ENCODE measurements around the gene BLID.

The BLID gene

DNA sequence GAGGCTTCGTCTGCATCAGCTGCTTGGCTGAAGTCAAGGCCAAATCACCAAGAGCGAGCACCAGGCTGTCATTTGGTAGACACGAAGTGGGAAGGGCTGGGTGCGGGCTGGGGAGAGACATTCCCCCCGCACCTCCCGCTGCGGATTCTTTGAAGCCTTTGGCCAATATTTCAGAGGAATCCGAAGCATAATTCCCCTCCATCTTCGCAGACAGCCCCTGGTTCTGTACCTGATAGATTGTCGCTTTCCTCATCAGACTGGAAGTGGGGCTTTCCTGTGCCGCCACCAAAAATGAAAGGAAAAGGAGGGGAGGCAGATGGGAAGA lies 15.3 kb downstream of the BLID start (continued):
- TF ChIP-seq, protein P1, sequence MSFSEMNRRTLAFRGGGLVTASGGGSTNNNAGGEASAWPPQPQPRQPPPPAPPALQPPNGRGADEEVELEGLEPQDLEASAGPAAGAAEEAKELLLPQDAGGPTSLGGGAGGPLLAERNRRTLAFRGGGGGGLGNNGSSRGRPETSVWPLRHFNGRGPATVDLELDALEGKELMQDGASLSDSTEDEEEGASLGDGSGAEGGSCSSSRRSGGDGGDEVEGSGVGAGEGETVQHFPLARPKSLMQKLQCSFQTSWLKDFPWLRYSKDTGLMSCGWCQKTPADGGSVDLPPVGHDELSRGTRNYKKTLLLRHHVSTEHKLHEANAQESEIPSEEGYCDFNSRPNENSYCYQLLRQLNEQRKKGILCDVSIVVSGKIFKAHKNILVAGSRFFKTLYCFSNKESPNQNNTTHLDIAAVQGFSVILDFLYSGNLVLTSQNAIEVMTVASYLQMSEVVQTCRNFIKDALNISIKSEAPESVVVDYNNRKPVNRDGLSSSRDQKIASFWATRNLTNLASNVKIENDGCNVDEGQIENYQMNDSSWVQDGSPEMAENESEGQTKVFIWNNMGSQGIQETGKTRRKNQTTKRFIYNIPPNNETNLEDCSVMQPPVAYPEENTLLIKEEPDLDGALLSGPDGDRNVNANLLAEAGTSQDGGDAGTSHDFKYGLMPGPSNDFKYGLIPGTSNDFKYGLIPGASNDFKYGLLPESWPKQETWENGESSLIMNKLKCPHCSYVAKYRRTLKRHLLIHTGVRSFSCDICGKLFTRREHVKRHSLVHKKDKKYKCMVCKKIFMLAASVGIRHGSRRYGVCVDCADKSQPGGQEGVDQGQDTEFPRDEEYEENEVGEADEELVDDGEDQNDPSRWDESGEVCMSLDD (tag by site-specific recombination; IDR thresholded peaks at IDR 0.05) = no peak
- TF ChIP-seq SP7 (tag by site-specific recombination; IDR thresholded peaks at IDR 0.05) = no peak
- TF ChIP-seq IKZF3 (tag by site-specific recombination; IDR thresholded peaks at IDR 0.05) = no peak
- TF ChIP-seq ZBTB20 (tag by site-specific recombination; IDR thresholded peaks at IDR 0.05) = no peak

DNA sequence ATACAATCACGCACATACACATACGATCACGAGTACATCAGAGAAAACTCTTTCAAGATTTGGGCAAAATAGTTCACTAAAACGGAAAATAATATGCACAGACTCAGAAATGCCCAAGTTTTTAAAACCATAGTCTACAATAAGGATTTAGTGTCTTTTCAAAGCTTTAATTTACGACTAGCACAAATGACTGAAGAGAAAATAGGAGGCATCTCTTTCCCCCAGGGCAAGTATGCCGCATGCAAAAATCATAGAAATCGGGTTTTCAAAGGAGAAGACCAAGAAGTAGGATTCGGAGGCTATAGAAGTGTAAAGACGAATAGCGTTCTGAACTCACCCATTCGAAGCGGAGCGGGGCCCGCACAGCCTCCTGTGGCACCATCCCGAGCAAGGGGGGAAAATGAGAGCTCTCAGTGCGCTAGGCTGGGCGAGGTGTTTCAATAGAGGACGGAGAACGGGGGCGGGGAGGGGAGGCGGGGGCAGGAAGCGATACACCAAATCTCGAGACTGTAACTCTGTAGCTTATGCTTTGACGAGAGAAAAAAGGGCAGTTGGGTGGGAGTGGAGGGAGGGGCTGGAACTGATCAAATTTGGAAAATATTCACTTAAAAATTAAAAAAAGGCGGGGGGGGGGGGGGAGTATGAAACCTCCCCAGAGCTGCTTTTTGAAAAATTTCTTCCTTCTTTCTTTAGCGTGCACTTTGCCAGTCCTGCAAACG lies 15.8 kb downstream of the BLID start:
- H3K4me3 ChIP-seq (ENCODE audit: low read depth, low read length) = no peak overlapping the region
- CTCF ChIA-PET = interaction anchor here (1.7 kb wide), 1 partner anchor 445 kb away, joined by 7 read pairs; no protein-coding TSS in a partner anchor
- H3K36me3 ChIP-seq (ENCODE audit: control insufficient read depth in 2 of 2, insufficient read depth in 1 of 2, low read length in 2 of 2) = no peaks in the 10 kb centered on the region
- TF ChIP-seq ZNF571 (tag by site-specific recombination; IDR thresholded peaks at IDR 0.05) = no peak
- no peak for TF ChIP-seq SCRT1 (tag by site-specific recombination; IDR thresholded peaks at IDR 0.05; ENCODE audit: borderline replicate concordance)
- TF ChIP-seq KLF10 (tag by site-specific recombination; IDR thresholded peaks at IDR 0.05) = no peak
- TF ChIP-seq, protein P2, sequence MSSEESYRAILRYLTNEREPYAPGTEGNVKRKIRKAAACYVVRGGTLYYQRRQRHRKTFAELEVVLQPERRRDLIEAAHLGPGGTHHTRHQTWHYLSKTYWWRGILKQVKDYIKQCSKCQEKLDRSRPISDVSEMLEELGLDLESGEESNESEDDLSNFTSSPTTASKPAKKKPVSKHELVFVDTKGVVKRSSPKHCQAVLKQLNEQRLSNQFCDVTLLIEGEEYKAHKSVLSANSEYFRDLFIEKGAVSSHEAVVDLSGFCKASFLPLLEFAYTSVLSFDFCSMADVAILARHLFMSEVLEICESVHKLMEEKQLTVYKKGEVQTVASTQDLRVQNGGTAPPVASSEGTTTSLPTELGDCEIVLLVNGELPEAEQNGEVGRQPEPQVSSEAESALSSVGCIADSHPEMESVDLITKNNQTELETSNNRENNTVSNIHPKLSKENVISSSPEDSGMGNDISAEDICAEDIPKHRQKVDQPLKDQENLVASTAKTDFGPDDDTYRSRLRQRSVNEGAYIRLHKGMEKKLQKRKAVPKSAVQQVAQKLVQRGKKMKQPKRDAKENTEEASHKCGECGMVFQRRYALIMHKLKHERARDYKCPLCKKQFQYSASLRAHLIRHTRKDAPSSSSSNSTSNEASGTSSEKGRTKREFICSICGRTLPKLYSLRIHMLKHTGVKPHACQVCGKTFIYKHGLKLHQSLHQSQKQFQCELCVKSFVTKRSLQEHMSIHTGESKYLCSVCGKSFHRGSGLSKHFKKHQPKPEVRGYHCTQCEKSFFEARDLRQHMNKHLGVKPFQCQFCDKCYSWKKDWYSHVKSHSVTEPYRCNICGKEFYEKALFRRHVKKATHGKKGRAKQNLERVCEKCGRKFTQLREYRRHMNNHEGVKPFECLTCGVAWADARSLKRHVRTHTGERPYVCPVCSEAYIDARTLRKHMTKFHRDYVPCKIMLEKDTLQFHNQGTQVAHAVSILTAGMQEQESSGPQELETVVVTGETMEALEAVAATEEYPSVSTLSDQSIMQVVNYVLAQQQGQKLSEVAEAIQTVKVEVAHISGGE (tag by site-specific recombination; conservative IDR thresholded peaks at IDR 0.05; ENCODE audit: low read depth) = no peak
- no peaks in the 10 kb centered on the region for H3K9me3 ChIP-seq (ENCODE audit: control insufficient read depth, insufficient read depth, low read depth, low read length)
- no peaks in the 10 kb centered on the region for H3K4me1 ChIP-seq (ENCODE audit: control insufficient read depth, insufficient read depth, low read length)
- H3K27ac ChIP-seq (ENCODE audit: extremely low read depth, low read depth, low read length) = no peak overlapping the region
- POLR2A ChIA-PET = interaction anchor here (0.7 kb wide), 1 partner anchor 24 kb away, joined by 6 read pairs; no protein-coding TSS in a partner anchor

DNA sequence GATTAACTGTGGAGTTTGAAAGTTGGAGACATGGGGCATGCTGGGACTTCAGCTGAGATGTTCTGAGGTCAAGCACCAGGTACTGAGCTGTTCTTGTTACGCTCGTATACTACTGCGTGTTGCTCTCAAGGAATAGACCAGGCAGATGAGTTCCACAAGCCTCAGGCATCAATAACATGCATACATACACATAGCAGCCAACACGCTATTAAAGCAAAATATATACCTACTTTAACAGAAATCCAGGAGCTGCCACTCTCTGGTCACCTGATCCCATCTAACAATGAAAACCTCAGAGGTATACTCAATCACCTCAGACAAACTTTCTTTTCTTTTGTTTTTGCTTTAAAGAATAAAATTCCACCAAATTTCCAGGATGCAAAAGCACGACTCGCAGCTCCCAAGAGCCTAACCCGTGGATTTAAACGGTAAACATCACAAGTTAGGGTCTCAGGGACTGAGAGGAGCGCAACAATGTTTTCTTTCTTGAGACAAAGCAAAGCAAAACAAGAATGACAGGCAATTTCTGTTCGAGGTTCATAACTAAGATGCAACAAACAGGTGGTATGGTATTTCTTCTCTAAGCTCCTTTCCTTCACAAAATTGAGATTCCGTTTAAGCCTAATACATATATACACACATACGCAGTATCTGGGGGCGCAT lies 16.5 kb downstream of the BLID start:
- no peaks in the 10 kb centered on the region for H3K9me3 ChIP-seq (ENCODE audit: control insufficient read depth, insufficient read depth, low read depth, low read length)
- H3K27ac ChIP-seq (ENCODE audit: extremely low read depth, low read depth, low read length) = no peak overlapping the region
- ChIA-PET CTCF (interaction anchor here (1.7 kb wide), 1 partner anchor 444 kb away, joined by 7 read pairs; no protein-coding TSS in a partner anchor), POLR2A (no interaction called here)
- no peaks in the 10 kb centered on the region for H3K4me1 ChIP-seq (ENCODE audit: control insufficient read depth, insufficient read depth, low read length)
- no peak overlapping the region for H3K4me3 ChIP-seq (ENCODE audit: low read depth, low read length)
- TF ChIP-seq ZNF76 (tag by site-specific recombination; IDR thresholded peaks at IDR 0.05; ENCODE audit: borderline replicate concordance, low read depth) (no peak), ZEB2 (tag by site-specific recombination; IDR thresholded peaks at IDR 0.05) (no peak), BCL11A (tag by site-specific recombination; IDR thresholded peaks at IDR 0.05; ENCODE audit: low read depth) (no peak), ZNF510 (tag by site-specific recombination; IDR thresholded peaks at IDR 0.05; ENCODE audit: insufficient replicate concordance) (no peak), ZNF423 (tag by site-specific recombination; IDR thresholded peaks at IDR 0.05) (no peak), ZBTB21 (tag by site-specific recombination; IDR thresholded peaks at IDR 0.05) (no peak), ZSCAN23 (tag by site-specific recombination; IDR thresholded peaks at IDR 0.05) (no peak), KLF1 (tag by site-specific recombination; IDR thresholded peaks at IDR 0.05) (no peak), ZBTB20 (tag by site-specific recombination; IDR thresholded peaks at IDR 0.05) (no peak), ZNF214 (tag by site-specific recombination; IDR thresholded peaks at IDR 0.05; ENCODE audit: borderline replicate concordance) (no peak), YY2 (tag by site-specific recombination; IDR thresholded peaks at IDR 0.05) (no peak)
- TF ChIP-seq, protein P3, sequence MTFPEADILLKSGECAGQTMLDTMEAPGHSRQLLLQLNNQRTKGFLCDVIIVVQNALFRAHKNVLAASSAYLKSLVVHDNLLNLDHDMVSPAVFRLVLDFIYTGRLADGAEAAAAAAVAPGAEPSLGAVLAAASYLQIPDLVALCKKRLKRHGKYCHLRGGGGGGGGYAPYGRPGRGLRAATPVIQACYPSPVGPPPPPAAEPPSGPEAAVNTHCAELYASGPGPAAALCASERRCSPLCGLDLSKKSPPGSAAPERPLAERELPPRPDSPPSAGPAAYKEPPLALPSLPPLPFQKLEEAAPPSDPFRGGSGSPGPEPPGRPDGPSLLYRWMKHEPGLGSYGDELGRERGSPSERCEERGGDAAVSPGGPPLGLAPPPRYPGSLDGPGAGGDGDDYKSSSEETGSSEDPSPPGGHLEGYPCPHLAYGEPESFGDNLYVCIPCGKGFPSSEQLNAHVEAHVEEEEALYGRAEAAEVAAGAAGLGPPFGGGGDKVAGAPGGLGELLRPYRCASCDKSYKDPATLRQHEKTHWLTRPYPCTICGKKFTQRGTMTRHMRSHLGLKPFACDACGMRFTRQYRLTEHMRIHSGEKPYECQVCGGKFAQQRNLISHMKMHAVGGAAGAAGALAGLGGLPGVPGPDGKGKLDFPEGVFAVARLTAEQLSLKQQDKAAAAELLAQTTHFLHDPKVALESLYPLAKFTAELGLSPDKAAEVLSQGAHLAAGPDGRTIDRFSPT (tag by site-specific recombination; IDR thresholded peaks at IDR 0.05) = no peak
- H3K36me3 ChIP-seq (ENCODE audit: control insufficient read depth in 2 of 2, insufficient read depth in 1 of 2, low read length in 2 of 2) = no peaks in the 10 kb centered on the region
